GM18508 (cell line): ENCODE measurements around the gene ELMO2.

Experiments used
- ATAC-seq: cut with Tn5 transposase; IDR thresholded peaks from one replicate; pipeline ENCODE4 v1.9.1; 2021; ENCODE audit warnings: moderate number of reproducible peaks; ENCODE audit not compliant: insufficient read depth, unreplicated experiment

Gene ELMO2, protein sequence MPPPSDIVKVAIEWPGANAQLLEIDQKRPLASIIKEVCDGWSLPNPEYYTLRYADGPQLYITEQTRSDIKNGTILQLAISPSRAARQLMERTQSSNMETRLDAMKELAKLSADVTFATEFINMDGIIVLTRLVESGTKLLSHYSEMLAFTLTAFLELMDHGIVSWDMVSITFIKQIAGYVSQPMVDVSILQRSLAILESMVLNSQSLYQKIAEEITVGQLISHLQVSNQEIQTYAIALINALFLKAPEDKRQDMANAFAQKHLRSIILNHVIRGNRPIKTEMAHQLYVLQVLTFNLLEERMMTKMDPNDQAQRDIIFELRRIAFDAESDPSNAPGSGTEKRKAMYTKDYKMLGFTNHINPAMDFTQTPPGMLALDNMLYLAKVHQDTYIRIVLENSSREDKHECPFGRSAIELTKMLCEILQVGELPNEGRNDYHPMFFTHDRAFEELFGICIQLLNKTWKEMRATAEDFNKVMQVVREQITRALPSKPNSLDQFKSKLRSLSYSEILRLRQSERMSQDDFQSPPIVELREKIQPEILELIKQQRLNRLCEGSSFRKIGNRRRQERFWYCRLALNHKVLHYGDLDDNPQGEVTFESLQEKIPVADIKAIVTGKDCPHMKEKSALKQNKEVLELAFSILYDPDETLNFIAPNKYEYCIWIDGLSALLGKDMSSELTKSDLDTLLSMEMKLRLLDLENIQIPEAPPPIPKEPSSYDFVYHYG

DNA sequence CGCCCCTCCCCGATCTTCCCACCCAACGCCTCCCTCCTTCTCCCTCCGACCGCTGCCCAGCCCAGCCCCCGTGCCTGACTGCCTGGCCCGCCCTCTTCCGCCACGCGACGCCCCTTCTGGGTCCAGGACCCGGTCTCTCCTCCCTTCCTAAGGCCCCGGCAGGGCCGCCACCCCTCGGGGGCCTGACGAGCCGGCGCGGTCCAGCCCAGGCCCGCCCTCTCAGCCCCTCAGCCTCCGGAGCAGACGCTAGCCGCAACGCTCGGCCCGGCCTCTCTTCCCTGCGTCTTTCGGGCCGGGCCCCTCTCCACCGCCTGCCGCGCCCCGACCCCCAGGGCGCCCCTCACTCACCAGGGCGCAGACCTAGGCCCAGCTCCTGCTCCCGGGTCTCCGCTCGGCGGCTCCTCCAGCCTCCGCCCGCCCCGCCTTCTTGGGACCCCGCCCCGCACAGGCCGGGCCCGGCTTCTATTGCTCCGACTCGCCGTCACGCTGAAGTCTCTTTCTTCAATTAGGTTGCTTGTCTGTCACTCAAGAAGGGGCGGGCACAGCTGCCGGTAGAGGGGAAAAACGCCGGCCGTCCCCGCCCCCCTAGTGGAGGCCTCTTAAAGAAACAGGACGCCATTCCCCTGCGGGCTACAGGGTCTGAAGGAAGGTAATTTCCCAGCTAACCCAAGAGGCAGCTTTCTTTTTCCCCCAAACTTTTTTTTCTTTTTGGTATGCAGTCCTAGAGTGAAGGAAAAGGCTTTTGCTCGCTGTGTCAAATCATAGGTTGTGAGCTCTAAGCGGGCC, at the start of gene ELMO2:
Gene ELMO2 (minus strand): TSS at position 416 of the 786 bp plus-strand sequence. CDS start 12,133 bp downstream, outside the sequence.
- peak; percentile 64 for ATAC-seq

DNA sequence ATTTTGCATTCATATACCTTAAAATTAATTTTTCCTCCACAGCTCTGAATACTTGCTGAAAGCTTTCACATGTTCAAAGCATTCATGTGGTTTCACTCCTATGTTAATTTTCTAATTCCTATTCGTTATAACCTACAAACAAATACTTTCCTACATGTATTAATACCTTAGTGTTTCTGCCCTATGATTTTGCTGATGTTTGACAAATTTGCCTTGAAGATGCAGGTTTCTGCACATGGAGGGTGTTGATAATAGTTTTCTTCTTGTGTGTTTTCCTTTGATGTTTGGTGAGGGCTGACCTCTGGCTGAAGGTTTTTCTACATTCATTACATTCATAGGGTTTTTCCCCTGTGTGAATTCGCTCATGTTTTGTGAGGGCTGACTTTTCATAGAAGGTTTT, 49.3 kb upstream of the ELMO2 start:
- ATAC-seq = no peak

DNA sequence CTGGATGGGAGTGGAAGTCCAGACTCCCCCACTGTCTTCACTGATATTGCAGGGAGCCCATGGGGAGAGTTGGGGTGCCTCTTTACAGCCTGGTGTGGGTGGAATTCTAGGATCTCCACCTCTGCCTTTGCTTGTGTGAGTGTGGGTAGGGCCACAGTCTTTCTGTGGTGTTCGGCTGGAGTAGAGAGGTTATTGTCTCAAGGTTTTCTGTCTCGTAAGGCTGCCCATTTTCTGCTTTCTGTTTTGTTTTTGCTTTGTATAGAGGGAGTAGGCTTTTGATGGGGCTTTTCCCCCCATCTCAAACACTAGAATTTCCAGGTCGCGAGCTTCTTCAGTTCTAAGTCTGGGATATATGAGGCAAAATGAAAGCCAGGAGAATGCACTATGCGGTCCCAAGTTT, 40.4 kb upstream of the ELMO2 start:
- ATAC-seq = no peak

DNA sequence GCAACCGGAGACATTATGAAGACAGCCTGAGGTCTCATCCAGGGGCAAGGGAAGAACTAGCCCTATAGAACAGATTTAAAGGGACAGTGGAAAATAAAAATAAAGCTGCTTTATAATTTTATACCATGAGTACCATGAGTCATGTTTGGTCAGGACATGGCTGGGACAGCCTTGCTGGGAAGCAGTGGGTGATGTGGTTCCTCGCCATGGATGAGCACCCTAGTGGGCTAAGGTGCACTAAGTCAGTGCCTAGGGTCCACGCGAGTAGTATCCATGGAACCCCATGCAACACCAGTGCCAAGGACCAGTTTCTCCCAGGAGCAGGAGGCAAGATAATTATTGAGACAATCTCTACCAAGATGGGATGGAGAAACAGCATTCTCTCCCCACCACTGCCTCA, 33.4 kb upstream of the ELMO2 start:
- ATAC-seq = no peak

DNA sequence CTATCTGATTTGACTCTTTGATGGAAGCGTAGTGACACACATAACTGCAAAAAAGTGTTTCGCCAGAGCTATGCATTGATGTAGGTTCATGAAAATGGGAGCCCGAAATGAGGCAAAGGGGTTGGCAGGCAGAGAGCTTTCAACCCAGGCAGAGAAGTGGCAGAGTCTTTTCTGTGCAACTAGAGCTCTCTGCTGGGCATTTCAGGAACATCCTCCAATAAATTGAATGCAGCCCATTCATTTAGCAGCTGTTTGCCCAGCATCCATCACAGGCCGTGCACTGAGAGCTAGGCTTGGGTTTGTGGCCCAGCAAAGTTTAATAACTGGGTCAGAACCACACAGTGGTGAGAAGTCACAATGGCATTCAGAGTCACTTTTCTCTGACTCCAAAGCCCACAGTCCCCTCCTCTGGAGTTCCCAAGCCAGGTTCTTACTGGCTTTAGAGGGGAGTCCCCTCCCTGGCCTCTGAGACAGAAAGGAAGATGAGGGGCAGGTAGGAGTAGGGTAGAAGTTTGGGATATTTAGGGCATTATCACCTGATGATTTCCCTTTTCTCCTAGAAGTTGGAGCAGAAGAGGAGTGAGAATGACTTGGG, 31.8 kb upstream of the ELMO2 start:
- ATAC-seq = no peak

DNA sequence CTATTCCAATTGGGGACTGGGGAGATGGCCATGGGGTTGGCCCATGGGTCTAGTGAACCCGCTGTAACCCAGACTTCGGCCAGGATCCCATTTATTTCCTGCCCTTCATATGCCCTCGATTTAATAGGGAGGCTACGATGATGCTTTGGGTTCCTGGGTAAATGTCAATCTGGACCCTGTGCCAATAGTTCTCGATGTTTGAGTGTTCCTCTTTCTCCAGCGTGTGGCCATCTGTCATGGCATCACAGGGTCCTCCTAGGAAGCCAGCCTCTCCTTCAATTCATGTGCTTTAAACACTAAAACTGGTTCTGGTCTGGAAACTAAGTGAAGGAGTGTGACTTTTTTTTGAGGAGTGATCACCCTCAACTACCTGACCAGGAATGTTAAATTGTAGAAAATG, 28.7 kb upstream of the ELMO2 start:
- no peak for ATAC-seq

DNA sequence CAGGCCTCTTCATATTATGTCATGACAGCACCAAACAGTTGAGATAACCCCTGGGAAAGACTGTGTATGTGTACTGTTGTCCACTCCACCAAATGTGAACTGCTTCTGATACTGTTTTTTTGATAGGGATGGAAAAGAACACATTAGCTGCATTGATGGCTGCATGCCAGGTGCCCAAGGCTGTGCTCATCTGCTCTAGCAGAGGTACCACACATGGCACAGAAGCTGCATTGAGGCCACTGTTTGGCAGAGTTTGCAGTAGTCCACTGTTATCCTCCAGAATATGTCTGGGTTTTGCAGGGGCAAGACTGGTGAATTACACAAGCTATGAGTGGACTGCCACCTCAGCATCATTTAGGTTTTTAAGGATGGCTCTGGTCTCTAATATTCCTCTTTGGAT, 28.2 kb upstream of the ELMO2 start:
- no peak for ATAC-seq

DNA sequence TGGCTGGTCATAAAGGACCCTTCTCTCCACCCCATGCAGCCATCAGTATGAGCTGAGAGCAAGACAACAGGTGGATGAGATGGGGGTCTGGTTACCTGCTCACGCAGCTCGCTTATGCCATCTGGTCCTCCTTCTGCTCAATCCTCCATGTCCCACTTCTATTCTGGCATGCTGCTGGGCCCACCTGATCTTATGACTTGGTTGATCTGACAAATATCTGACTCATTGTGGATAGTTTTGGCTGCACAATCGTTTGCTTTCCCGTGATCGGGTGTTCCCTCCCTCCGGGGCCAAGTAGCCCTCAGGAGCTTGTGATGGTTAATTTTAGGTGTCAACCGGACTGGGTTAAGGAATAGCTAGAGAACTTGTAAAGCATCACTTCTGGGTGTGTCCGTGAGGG, 26.6 kb upstream of the ELMO2 start:
- ATAC-seq = no peak

DNA sequence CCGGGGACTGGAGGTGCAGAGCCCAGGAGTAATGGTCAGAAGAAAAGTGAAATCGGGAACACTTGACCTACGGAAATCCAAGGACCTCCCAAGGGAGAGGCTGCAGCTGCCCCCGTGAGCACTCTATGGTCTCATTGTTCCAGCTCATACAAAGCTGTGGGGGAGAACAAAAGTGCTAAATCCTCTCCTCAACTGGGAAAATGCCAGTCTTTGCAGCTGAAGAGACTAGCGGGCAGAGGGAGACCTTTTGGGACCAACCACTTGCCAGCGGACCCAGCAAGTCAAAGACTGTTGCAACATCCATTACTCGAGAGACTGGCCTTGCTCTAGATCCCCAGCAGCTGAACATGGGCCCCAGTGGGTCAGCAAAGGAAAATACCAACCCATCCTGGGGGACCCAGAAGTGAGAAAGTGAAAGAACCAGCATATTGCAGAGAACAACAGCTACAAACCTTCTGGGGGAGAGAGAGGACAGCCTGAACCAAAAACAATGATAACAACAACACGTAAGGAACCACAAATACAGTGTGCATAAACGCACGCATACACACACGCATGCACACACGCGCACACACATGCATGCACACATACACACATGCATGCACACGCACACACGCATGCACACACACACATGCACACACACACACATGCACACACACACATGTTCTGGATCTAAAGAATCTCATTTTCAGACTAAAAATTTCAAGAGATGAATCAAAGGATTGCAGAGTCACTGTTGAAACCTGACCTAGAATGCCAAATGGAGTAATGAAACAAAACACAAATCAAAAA, 24.7 kb upstream of the ELMO2 start:
- ATAC-seq = no peak

DNA sequence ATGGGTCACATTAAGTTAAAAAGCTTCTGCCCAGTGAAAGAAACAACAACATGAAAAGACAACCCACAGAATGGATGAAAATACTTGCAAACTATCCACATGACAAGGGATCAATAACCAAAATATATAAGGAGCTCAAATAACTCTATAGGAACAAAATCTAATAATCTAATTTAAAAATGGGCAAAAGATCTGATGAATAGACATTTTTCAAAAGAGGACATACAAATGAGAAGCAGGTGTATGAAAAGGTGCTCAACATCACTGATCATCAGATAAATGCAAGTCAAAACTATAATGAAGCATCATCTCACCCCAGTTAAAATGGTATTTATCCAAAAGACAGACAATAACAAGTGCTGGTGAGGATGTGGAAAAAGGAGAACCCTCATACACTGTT, 21.0 kb upstream of the ELMO2 start:
- ATAC-seq = no peak

DNA sequence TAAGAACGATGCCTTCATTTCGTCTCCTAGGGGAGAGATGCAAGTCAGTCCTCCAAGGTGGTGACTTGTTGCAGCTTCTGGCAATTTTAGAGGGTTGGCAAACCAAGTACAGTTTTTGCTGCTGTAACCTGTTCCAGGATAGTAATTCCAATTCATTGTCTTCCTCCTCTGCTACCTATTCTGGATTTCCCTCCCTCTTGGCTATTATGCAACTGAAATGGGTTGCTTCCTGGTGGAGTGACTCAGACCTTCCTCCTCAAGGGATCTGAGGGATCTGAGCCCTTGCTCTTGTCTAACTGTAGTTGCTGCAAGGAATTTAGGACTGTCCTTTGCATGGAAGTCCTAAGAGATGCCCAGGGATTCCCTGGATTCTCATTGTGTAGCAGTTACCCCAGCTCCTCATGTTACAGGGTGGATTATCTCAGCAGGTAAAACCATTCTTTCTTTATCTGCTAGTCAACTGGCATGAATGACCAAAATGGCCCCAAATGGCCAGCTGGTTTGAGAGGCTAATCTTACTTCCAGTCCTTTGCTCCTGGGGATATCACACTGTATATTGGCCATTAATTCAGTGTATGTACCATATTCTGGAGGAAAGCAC, 17.6 kb upstream of the ELMO2 start:
- no peak for ATAC-seq

DNA sequence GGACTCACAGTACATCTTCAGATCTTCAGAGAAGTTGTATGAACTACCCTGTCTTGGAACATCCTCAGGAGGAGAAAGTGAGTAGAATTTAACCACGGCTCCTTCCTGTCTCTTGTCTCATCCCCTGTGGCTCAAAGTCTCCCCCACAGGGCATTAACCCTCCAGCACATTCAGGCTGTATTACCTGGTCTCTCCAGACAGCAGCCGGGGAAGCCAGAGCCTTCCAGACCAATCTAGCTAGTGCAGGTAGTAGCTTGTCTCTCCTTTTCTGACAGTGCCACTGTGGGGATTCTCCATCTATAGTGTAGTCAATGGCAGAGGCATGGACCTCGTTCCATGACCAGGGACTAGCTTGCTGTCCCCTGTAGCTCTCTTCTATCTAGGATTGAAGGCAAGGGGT, 16.9 kb upstream of the ELMO2 start:
- no peak for ATAC-seq

DNA sequence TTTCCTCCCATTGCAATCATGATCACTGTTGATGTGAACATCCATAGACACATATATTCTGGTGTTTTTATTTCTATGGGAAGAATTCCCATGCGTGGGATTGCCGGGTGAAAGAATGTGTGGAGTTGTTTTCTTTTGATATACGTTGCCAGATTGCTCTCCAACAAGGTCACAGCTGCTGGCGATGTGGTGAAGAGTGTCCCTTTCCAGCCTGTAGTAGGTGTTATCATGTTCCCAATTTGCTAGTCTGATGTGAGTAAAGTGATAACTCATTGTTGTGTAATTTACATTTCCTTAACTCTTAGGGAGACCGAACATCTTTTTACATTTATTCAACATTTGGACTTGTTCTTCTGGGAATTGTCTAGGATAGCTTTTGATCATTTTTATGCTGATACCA, 14.5 kb upstream of the ELMO2 start:
- no peak for ATAC-seq

DNA sequence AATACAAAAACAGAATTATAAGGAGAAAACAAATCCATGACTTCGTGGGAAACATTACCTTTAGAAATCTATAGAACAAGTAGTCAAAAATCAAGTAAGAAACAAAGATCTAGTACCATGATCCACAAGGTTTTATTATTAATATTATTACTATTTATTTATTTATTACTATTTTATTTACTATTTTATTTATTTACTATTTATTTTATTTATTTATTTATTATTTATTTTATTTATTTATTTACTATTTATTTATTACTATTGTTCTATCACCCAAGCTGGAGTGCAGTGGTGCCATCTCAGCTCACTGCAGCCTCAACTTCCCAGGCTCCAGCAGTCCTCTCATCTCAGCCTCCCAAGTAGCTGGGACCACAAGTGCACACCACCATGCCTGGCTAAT, 13.5 kb upstream of the ELMO2 start:
- ATAC-seq = no peak

DNA sequence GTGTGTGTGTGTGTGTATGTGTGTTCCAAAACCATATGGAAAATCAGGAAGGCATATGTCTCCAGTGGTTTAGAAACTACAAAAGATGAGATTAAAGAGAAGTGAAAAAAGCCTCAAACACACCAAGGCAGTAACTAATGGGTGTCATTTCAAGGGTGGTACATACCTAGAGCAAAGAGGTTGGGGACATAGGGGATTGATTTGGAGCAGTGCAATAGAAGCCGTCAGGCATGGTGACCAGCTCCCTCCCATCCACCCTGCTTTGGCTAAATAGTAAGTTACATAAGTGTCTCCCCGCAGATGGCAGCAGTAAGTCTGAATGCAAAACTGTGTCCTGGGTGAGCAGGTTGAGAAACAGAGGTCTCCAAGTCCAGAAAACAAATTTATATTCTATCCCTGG, 10.4 kb upstream of the ELMO2 start:
- ATAC-seq = no peak

DNA sequence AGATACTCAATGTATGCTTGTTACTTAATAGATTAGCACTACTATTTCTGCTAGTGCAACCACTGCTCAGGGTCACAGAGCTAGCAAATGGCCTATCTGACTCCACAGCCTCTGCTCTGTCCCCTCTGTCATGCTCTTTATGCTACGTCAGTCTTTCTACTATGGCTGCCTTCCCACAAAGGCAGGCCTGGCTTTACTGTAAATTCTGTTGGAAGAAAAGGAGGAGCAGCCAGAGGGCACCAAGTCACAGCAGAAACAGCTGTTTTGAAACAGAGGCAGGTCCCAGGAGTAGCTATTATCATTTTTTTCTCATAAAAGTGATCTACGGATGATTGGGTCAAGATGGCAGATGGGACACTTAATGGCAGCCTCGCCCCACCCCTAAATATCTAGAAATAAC, 10.0 kb upstream of the ELMO2 start:
- ATAC-seq = no peak

DNA sequence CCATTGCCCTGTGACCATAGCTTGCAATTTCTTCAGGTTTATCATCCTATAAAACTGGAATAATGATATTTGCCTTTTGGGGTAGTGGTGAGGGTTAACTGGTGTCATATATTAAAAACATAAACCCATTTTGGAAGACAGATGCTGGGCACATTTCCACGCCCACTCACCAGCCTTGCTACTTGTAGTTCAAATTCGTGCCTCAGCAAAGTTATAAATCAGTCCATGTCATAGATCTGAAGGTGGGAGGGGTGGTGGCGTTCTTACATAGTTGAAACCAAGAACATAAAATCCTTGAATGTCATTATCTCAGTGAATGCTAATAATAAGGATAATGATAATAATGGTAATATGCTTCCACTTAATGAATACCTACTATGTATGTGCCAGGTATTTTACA, 9.4 kb upstream of the ELMO2 start:
- no peak for ATAC-seq

DNA sequence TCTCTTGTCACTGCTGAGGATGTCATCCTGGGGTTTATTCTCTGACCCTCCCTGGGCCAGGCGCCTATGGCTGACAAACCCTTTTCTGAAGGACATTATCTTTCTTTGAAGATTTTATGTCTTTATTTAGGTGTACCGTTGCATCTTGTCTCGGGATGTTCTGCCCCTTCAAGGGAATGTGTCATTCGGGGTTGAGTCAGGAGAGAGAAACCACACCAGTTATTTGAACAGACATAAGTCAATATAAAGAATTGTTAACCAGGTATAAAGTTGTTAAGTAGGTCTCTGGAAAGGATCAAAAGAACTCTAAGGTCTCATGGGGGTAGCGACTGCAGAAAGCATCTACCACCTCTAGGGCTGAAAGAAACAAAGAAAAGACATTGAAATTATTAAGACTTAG, 8.2 kb upstream of the ELMO2 start:
- no peak for ATAC-seq

DNA sequence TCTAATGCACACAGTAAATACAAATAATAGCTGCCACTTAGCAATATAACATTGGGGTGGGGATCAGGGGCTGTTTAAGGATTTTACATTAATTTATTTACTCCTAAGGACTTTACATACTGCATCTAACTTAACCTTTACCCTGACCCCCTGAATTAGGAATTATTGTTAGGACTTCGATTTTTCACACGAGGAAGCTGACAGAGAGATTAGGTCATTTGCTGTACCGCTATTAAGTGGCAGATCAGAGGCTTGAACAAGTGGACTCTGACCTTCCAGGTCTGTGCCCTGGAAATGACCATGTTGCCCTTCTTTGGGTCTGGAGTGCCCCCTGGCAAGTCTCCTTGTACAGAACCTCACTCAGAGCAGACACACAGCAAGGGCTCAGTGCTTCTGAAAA, 5.2 kb upstream of the ELMO2 start:
- no peak for ATAC-seq
